MM.1S (cell line): ENCODE measurements around the gene ACTR2.
A peak's percentile ranks its signal among the peaks of the same experiment; 100 is the strongest.

Source experiments
- DNase-seq: peaks from one replicate; pipeline ENCODE4 v3.0.0-alpha.2; 2015
- H2AFZ ChIP-seq: fragments of 300-600 bp; sonication (generic); 2 replicates; pipeline ENCODE4 v1.6.0; 2016; ENCODE audit warnings: antibody characterized with exemption, low read length
- H3F3A ChIP-seq: fragments of 300-600 bp; sonication (generic); 2 replicates; pipeline ENCODE4 v1.6.1; 2016; ENCODE audit warnings: mild to moderate bottlenecking, antibody characterized with exemption, low read length, moderate library complexity, mixed read lengths; ENCODE audit not compliant: insufficient read depth
- H3K27ac ChIP-seq: fragments of 300-600 bp; sonication (generic); 2 replicates; pipeline ENCODE4 v1.5.1; 2016; ENCODE audit warnings: mild to moderate bottlenecking, low read length
- H3K27me3 ChIP-seq: fragments of 300-600 bp; sonication (generic); replicated peaks from 2 replicates; pipeline ENCODE4 v1.6.0; 2016; ENCODE audit warnings: low read length; ENCODE audit not compliant: insufficient read depth
- H3K36me3 ChIP-seq: fragments of 300-600 bp; sonication (generic); replicated peaks from 2 replicates; pipeline ENCODE4 v1.6.1; 2016; ENCODE audit warnings: mild to moderate bottlenecking, low read length, mixed read lengths; ENCODE audit not compliant: insufficient read depth
- H3K4me1 ChIP-seq: fragments of 300-600 bp; sonication (generic); 2 replicates; pipeline ENCODE4 v1.6.1; 2016; ENCODE audit warnings: low read length, mixed read lengths
- H3K4me2 ChIP-seq: fragments of 300-600 bp; sonication (generic); 2 replicates; pipeline ENCODE4 v1.6.0; 2016; ENCODE audit warnings: low read depth, low read length
- H3K4me3 ChIP-seq: fragments of 300-600 bp; sonication (generic); 2 replicates; pipeline ENCODE4 v1.5.1; 2016; ENCODE audit warnings: low read length, mixed read lengths
- H3K79me2 ChIP-seq: fragments of 300-600 bp; sonication (generic); 2 replicates; pipeline ENCODE4 v1.6.1; 2016; ENCODE audit warnings: mixed run types, low read length, mixed read lengths
- H3K9ac ChIP-seq: fragments of 300-600 bp; sonication (generic); 2 replicates; pipeline ENCODE4 v1.6.1; 2016; ENCODE audit warnings: low read length, mixed read lengths
- H3K9me2 ChIP-seq: fragments of 300-600 bp; sonication (generic); replicated peaks from 2 replicates; pipeline ENCODE4 v1.6.1; 2016; ENCODE audit warnings: mild to moderate bottlenecking, low read length, mixed read lengths; ENCODE audit not compliant: insufficient read depth
- H3K9me3 ChIP-seq: fragments of 300-600 bp; sonication (generic); replicated peaks from 2 replicates; pipeline ENCODE4 v1.6.1; 2016; ENCODE audit warnings: mild to moderate bottlenecking, low read length, mixed read lengths; ENCODE audit not compliant: insufficient read depth
- H4K20me1 ChIP-seq: fragments of 300-600 bp; sonication (generic); 2 replicates; pipeline ENCODE4 v1.6.1; 2016; ENCODE audit warnings: mild to moderate bottlenecking, low read length, moderate library complexity, mixed read lengths; ENCODE audit not compliant: insufficient read depth
- CTCF ChIP-seq: fragments of 300-600 bp; sonication (generic); IDR thresholded peaks from 2 replicates; pipeline ENCODE4 v1.5.1; 2016; ENCODE audit warnings: antibody characterized with exemption, low read length, mixed read lengths
- EZH2 ChIP-seq: fragments of 300-600 bp; sonication (generic); optimal IDR thresholded peaks from 2 replicates; pipeline ENCODE3; 2017; ENCODE audit warnings: low read depth, mild to moderate bottlenecking, antibody characterized with exemption, low read length, mixed read lengths
- EZH2phosphoT487 ChIP-seq: fragments of 300-600 bp; sonication (generic); IDR thresholded peaks from 2 replicates; pipeline ENCODE4 v1.6.1; 2018; ENCODE audit warnings: antibody characterized with exemption, low read length

Gene ACTR2

GRCh38 chr2:65204461-65205210 lies 23.0 kb upstream of the ACTR2 start:
- peak; percentile 22 for DNase-seq
- Histone ChIP-seq H4K20me1 (no peaks in the 10 kb centered on the region), H3K9me2 (no peaks in the 10 kb centered on the region), H3K27me3 (no peaks in the 10 kb centered on the region), H2AFZ (no peak overlapping the region), H3K36me3 (no peaks in the 10 kb centered on the region), H3K9ac (peak overlapping the region; percentile 37; the same call in 1 of the 2 replicates), H3K4me2 (no peak overlapping the region), H3K4me3 (no peak overlapping the region), H3K79me2 (no peaks in the 10 kb centered on the region), H3K4me1 (no peaks in the 10 kb centered on the region), H3K27ac (no peak overlapping the region), H3F3A (no peaks in the 10 kb centered on the region), H3K9me3 (no peaks in the 10 kb centered on the region)
- TF ChIP-seq CTCF (no peak), EZH2 (no peak), EZH2phosphoT487 (no peak)

GRCh38 chr2:65212115-65212514 lies 15.5 kb upstream of the ACTR2 start:
- no peaks in the 10 kb centered on the region for H3K9me3 ChIP-seq
- no peaks in the 10 kb centered on the region for H3F3A ChIP-seq
- no peak overlapping the region for H2AFZ ChIP-seq
- H3K4me3 ChIP-seq = no peak overlapping the region
- no peaks in the 10 kb centered on the region for H4K20me1 ChIP-seq
- H3K4me2 ChIP-seq = no peak overlapping the region
- no peak overlapping the region for H3K27ac ChIP-seq
- no peaks in the 10 kb centered on the region for H3K36me3 ChIP-seq
- DNase-seq = no peak
- H3K9ac ChIP-seq = no peak overlapping the region
- no peaks in the 10 kb centered on the region for H3K9me2 ChIP-seq
- H3K27me3 ChIP-seq = no peaks in the 10 kb centered on the region
- H3K4me1 ChIP-seq = peaks cover 8% of the 10 kb centered on the region; the same call in 1 of the 2 replicates
- H3K79me2 ChIP-seq = no peaks in the 10 kb centered on the region
- TF ChIP-seq EZH2phosphoT487 = no peak
- TF ChIP-seq EZH2 = no peak
- no peak for TF ChIP-seq CTCF

DNA sequence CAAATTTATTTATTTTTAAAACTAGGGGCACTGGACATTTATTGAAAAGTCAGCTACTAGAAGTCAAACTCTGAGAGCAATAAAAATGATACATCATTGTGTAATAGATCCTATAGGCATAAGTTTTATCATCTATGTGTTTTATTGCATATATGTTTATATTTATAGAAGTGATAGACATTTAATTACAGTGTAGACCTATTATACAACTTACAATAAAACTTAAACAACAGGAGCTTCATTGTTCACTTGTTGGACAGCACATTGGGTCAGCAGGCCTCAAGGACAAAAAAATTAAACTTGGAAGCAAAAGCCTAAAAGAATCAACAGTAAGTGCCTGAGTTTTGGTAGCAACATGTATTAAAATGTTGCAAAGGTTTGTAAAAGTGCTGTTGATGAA lies 15.0 kb upstream of the ACTR2 start:
- H3K4me1 ChIP-seq = peaks cover 8% of the 10 kb centered on the region; the same call in 1 of the 2 replicates
- H3F3A ChIP-seq = no peaks in the 10 kb centered on the region
- no peaks in the 10 kb centered on the region for H3K9me2 ChIP-seq
- no peak for DNase-seq
- H3K4me3 ChIP-seq = no peak overlapping the region
- TF ChIP-seq EZH2phosphoT487 (no peak), EZH2 (no peak), CTCF (no peak)
- no peak overlapping the region for H3K4me2 ChIP-seq
- H4K20me1 ChIP-seq = no peaks in the 10 kb centered on the region
- H3K36me3 ChIP-seq = no peaks in the 10 kb centered on the region
- no peaks in the 10 kb centered on the region for H3K9me3 ChIP-seq
- H3K9ac ChIP-seq = no peak overlapping the region
- no peak overlapping the region for H2AFZ ChIP-seq
- no peaks in the 10 kb centered on the region for H3K27me3 ChIP-seq
- no peak overlapping the region for H3K27ac ChIP-seq
- no peaks in the 10 kb centered on the region for H3K79me2 ChIP-seq
